ENCODE data around the gene LRRC63.

The LRRC63 gene

DNA sequence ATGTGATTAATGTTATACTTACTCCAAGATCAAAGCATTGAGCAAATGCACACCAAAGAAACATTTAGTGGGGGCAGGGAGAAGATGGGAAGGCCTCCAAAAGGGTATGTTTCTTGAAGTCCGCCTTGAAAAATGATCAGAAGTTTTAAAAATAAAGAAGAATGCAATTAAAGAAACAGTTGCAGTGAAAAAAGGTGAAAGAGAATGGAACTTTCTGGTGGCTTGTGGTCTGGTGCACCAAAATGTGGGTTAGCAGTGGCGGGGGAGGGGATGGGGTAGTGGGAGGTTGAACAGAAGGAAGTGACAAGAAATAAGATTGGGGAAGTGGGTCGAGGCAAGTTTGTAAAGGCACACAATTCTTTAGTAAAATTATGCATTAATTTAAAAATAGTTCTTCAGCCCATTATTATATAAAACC lies 32.2 kb upstream of the LRRC63 start:
- H3K27ac ChIP-seq, result no peak overlapping the region
- no peak for TF ChIP-seq CTCF (conservative IDR thresholded peaks at IDR 0.05; ENCODE audit: low read depth)
- no peak for DNase-seq (ENCODE audit: low spot score)
- CTCF ChIA-PET, result interaction anchor here (0.5 kb wide), 1 partner anchor 743 kb away, joined by 3 read pairs; no protein-coding TSS in a partner anchor
- POLR2A ChIA-PET (ENCODE audit: low non-redundant PET), result no interaction called here

DNA sequence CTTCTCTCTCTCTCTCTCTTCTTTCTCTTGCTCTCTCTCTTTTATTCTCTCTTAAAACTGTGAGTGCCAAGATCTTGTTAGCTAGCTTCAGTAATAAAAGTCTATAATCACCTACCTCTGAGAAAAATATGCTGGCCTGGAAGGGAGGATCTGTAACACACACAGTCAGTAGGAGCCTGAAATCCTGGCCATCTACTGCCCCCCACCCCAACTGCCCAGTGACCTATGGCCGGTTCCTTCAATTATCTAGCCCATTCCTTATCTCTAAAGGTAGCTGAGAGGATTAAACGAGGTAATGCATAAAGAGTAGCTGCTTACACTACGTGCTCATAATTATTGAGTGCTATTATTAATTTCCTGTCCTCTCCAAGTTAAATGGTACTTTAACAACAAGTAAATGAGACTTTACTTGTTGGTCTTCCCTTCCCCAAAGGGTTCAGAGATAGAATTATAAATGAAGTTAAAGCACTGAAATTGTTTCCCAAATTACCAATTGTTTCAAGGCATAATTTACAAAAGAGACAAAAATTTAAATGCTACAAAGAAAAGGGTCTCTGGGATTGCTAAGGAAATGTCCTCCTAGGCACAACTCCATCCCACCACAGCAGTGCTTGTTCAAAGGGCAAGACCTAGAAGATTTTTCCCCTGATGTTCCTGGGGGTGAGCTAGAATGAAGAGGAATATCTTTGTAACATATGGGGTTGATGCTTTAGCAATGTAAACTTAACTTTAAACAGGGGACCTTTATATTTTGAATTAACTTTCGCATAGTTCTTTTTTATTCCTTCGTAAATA lies 31.6 kb upstream of the LRRC63 start:
- POLR2A ChIA-PET (ENCODE audit: low non-redundant PET), result no interaction called here
- no peak overlapping the region for H3K27ac ChIP-seq
- TF ChIP-seq CTCF (conservative IDR thresholded peaks at IDR 0.05; ENCODE audit: low read depth), result no peak
- CTCF ChIA-PET, result interaction anchor here (0.6 kb wide), 1 partner anchor 11 kb away, joined by 4 read pairs; no protein-coding TSS in a partner anchor
- DNase-seq (ENCODE audit: low spot score), result no peak

- ChIA-PET POLR2A (ENCODE audit: low non-redundant PET) (no interaction called here), CTCF (interaction anchor here (0.6 kb wide), 1 partner anchor 397 kb away, joined by 6 read pairs; no protein-coding TSS in a partner anchor)
- TF ChIP-seq CTCF (conservative IDR thresholded peaks at IDR 0.05; ENCODE audit: low read depth), result no peak
- DNase-seq (ENCODE audit: low spot score), result no peak
- no peak overlapping the region for H3K27ac ChIP-seq
Observed at GRCh38 chr13:46181377-46181839, 30.3 kb upstream of the LRRC63 start.

DNA sequence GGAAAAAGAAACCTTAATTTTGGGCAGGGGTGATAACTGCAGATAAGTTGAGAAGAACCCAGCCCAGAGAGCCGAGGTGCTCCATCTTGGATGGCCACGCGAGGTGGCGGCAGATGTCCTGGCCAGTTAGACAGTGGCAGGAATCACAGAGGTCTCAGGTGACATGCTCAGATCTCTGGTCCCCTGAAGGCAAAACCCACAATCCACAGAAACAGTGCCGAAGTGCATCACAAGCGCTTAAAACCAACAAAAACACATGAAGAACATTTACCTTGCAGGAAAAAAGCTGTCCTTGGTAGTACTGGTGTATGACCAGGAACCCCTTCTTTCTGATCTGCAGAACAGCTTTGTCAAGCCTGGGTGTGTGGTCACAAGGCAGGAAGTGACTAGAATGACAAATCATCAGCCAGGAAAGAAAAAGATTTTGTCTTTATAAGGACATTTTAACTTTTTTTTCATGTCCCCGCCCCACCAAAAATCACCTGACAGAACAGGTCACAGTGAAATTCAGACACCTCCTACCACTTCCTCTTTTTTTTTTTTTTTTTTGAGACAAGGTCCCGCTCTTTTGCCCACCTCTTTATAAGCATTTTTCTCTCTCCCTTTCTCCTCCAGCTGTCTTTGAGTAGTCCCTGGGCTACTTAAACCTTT lies 29.8 kb upstream of the LRRC63 start, which contains the start of gene LCP1:
Gene LCP1 (minus strand): TSS at position 338 of the 651 bp plus-strand sequence. CDS start 22,515 bp downstream, outside the sequence.
- POLR2A ChIA-PET (ENCODE audit: low non-redundant PET), result no interaction called here
- no peak for TF ChIP-seq CTCF (conservative IDR thresholded peaks at IDR 0.05; ENCODE audit: low read depth)
- no peak within 1 kb of the TSS for H3K27ac ChIP-seq
- CTCF ChIA-PET, result no interaction called here
- no peak for DNase-seq (ENCODE audit: low spot score)

- ChIA-PET CTCF (no interaction called here), POLR2A (ENCODE audit: low non-redundant PET) (no interaction called here)
- no peak for DNase-seq (ENCODE audit: low spot score)
- TF ChIP-seq CTCF (conservative IDR thresholded peaks at IDR 0.05; ENCODE audit: low read depth), result no peak
- H3K27ac ChIP-seq, result no peak overlapping the region
Observed at GRCh38 chr13:46182491-46182877, 29.2 kb upstream of the LRRC63 start.

- ChIA-PET CTCF (no interaction called here), POLR2A (ENCODE audit: low non-redundant PET) (no interaction called here)
- no peak for TF ChIP-seq CTCF (conservative IDR thresholded peaks at IDR 0.05; ENCODE audit: low read depth)
- H3K27ac ChIP-seq, result no peak overlapping the region
- no peak for DNase-seq (ENCODE audit: low spot score)
Observed at GRCh38 chr13:46183018-46183946, 28.4 kb upstream of the LRRC63 start.

All from RWPE1 (cell line).